Hepatocyte (in vitro differentiated cells): Measurements from ENCODE around the gene RPH3AL. TPM values are rescaled to one million over a fixed set of nuclear protein-coding genes. Genes with fewer than 3 reads are reported as not detected.

Source experiments
- DNase-seq: peaks from one replicate; pipeline ENCODE4 v3.0.0-alpha.2; 2016; ENCODE audit warnings: low spot score
- H2AFZ ChIP-seq: fragments of 200-600 bp; sonication (generic); 2 replicates; pipeline ENCODE4 v1.6.0; 2016; ENCODE audit warnings: antibody characterized with exemption, mild to moderate bottlenecking
- H3K27ac ChIP-seq: fragments of 200-600 bp; sonication (generic); 2 replicates; pipeline ENCODE4 v1.5.1; 2016; ENCODE audit warnings: mild to moderate bottlenecking
- H3K27me3 ChIP-seq: fragments of 200-600 bp; sonication (generic); 2 replicates; pipeline ENCODE4 v1.6.1; 2016
- H3K36me3 ChIP-seq: fragments of 200-600 bp; sonication (generic); replicated peaks from 2 replicates; pipeline ENCODE4 v1.5.1; 2016; ENCODE audit warnings: low read depth; ENCODE audit not compliant: insufficient read depth
- H3K4me1 ChIP-seq: fragments of 200-600 bp; sonication (generic); 2 replicates; pipeline ENCODE4 v1.5.1; 2016; ENCODE audit warnings: mild to moderate bottlenecking, moderate library complexity; ENCODE audit not compliant: insufficient read depth
- H3K4me2 ChIP-seq: fragments of 200-600 bp; sonication (generic); 2 replicates; pipeline ENCODE4 v1.6.0; 2016
- H3K4me3 ChIP-seq: fragments of 200-600 bp; sonication (generic); 2 replicates; pipeline ENCODE4 v1.5.1; 2016; ENCODE audit warnings: mild to moderate bottlenecking
- H3K79me2 ChIP-seq: fragments of 200-600 bp; sonication (generic); 2 replicates; pipeline ENCODE4 v1.6.0; 2017; ENCODE audit warnings: mild to moderate bottlenecking
- H3K9me2 ChIP-seq: fragments of 200-600 bp; sonication (generic); replicated peaks from 2 replicates; pipeline ENCODE4 v1.6.0; 2017; ENCODE audit warnings: mild to moderate bottlenecking; ENCODE audit not compliant: insufficient read depth
- H3K9me3 ChIP-seq: fragments of 200-600 bp; sonication (generic); 2 replicates; pipeline ENCODE4 v1.5.1; 2016; ENCODE audit warnings: low read depth, mild to moderate bottlenecking
- H4K20me1 ChIP-seq: fragments of 200-600 bp; sonication (generic); 2 replicates; pipeline ENCODE4 v1.6.0; 2016; ENCODE audit warnings: mild to moderate bottlenecking; ENCODE audit not compliant: insufficient read depth, poor library complexity, severe bottlenecking
- EZH2 ChIP-seq: fragments of 200-600 bp; sonication (generic); IDR thresholded peaks from 2 replicates; pipeline ENCODE4 v1.6.1; 2016; ENCODE audit warnings: antibody characterized with exemption, mild to moderate bottlenecking, borderline replicate concordance
- EZH2phosphoT487 ChIP-seq: fragments of 200-600 bp; sonication (generic); IDR thresholded peaks from one replicate; pipeline ENCODE4 v1.6.1; 2018; ENCODE audit warnings: antibody characterized with exemption, mild to moderate bottlenecking, low read depth, moderate library complexity; ENCODE audit not compliant: unreplicated experiment, severe bottlenecking
- WGBS: methylation state at CpG from one replicate; pipeline ENCODE4 v1.1.6; 2016; ENCODE audit warnings: low lambda C conversion rate; ENCODE audit errors: missing lambda C conversion rate; 5-methylcytosine and 5-hydroxymethylcytosine counted together
- polyA plus RNA-seq: library from polyadenylated mRNA; unstranded; fragments of >200 nt; fragmentation: Nextera tagmentation; extraction: Ambion mirVana; gene quantifications from 2 replicates; pipeline ENCODE4 v1.2.1, GENCODE V29; 2016
- total RNA-seq: library from RNA; depleted of rRNA; stranded (reverse); fragments of >200 nt; gene quantifications from 2 replicates; pipeline ENCODE4 v1.2.3, GENCODE V29; 2014
- TF ChIP-seq, protein P1 (sequence below): fragments of 200-600 bp; sonication (generic); IDR thresholded peaks from 2 replicates; pipeline ENCODE4 v1.5.1; 2016; ENCODE audit warnings: antibody characterized with exemption, mild to moderate bottlenecking; ENCODE audit not compliant: poor library complexity

The RPH3AL gene
- total and polyA plus RNA-seq, 2 experiments from 2014 or later = 7.0 to 7.6 TPM

DNA sequence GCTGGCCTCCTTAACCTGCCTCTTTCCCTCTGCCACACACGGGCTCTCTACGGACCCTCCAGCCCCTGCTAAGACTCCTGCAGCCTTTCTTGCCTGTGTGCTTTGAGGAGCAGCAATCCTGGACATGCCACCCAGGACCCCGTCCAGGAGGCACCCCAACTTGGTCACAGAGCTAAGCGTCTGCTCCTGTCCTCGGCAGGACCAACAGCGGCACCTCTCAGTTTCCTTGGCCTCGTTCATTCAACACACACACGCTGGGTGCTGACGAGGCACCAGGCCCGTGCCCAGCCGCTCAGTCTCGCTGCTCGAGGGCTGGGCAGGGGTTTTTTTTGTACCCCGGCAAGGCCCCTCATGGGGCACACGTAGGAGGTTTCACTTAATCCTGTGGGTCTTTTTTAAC is 15.2 kb downstream of the RPH3AL start:
- no peak for DNase-seq
- Histone ChIP-seq H3K9me3 (no peaks in the 10 kb centered on the region), H3K9me2 (no peaks in the 10 kb centered on the region), H4K20me1 (no peaks in the 10 kb centered on the region), H3K4me3 (no peak overlapping the region), H3K79me2 (no peaks in the 10 kb centered on the region), H2AFZ (no peak overlapping the region), H3K4me2 (no peak overlapping the region), H3K36me3 (no peaks in the 10 kb centered on the region), H3K4me1 (peaks cover 18% of the 10 kb centered on the region), H3K27me3 (no peaks in the 10 kb centered on the region), H3K27ac (no peak overlapping the region)
- 96% methylated on average over 15 of the region's 15 CpGs for WGBS
- TF ChIP-seq, protein P1, sequence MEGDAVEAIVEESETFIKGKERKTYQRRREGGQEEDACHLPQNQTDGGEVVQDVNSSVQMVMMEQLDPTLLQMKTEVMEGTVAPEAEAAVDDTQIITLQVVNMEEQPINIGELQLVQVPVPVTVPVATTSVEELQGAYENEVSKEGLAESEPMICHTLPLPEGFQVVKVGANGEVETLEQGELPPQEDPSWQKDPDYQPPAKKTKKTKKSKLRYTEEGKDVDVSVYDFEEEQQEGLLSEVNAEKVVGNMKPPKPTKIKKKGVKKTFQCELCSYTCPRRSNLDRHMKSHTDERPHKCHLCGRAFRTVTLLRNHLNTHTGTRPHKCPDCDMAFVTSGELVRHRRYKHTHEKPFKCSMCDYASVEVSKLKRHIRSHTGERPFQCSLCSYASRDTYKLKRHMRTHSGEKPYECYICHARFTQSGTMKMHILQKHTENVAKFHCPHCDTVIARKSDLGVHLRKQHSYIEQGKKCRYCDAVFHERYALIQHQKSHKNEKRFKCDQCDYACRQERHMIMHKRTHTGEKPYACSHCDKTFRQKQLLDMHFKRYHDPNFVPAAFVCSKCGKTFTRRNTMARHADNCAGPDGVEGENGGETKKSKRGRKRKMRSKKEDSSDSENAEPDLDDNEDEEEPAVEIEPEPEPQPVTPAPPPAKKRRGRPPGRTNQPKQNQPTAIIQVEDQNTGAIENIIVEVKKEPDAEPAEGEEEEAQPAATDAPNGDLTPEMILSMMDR = no peak
- TF ChIP-seq EZH2phosphoT487 (no peak), EZH2 (no peak)

DNA sequence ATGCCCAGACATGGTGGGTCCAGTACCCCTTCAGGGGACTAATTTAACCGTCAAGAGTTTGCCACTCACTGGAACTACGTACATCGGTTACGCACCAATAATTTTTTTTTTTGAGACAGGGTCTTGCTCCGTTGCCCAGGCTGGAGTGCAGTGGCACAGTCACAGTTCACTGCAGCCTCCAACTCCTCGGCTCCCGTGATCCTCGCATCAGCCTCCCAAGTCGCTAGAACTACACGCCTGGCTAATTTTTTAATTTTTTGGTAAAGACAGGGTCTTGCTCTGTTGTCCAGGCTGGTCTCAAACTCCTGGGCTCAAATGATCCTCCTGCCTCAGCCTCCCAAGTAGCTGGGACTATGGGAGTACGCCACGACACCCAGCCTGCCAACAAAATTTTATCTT is 15.6 kb downstream of the RPH3AL start:
- Histone ChIP-seq H3K9me3 (no peaks in the 10 kb centered on the region), H3K4me1 (peaks cover 22% of the 10 kb centered on the region), H3K27ac (no peak overlapping the region), H3K27me3 (no peaks in the 10 kb centered on the region), H4K20me1 (no peaks in the 10 kb centered on the region), H3K9me2 (no peaks in the 10 kb centered on the region), H3K4me3 (no peak overlapping the region), H3K36me3 (no peaks in the 10 kb centered on the region), H2AFZ (no peak overlapping the region), H3K79me2 (no peaks in the 10 kb centered on the region), H3K4me2 (no peak overlapping the region)
- TF ChIP-seq, protein P1 = no peak
- TF ChIP-seq EZH2phosphoT487 (no peak), EZH2 (no peak)
- WGBS = 97% methylated on average over 12 of the region's 12 CpGs
- DNase-seq = no peak

DNA sequence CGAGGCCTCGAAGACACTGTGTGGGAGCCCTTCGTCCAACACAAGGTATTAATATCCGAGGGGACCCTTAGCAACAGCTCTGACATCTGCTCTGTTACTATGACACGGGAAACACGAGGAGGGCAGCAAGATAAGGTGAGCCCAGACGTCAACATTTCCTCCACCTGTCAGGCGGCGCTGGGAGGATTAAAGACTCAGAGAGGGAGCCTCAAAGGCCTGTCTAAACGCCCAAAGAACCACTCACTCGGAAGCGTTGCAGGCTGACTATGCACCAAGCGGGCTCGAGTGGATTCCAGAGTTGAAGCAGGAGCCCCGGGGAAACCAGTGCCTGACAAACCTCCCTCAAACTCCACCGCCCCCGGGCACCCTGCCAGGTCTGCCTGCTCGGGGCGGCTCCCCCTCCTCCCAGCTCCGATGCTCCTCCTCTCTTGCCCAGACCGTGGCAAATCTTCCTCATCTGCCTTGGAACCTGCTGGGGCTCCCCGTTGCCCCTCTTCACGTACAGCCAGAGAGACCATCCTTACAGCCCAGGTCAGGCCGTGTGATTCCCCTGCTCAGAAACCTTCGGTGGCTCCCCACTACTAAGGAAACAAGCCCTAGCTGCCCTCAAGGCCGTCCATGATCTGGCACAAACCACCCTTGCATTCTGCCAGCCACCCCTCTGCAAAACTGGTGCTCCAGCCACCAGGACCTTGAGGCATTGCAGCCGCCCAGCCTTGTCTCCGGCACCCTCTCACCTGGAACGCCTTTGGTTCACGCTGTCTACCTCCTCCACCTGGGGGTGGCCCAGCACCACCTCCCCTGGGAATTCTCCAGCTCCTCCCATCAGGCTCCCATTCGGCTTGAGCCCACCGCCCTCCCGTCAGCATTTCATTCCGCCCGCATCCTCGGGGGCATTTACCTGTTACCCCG is 16.2 kb downstream of the RPH3AL start:
- no peaks in the 10 kb centered on the region for H3K9me2 ChIP-seq
- no peak overlapping the region for H3K4me3 ChIP-seq
- H3K36me3 ChIP-seq = no peaks in the 10 kb centered on the region
- no peak overlapping the region for H2AFZ ChIP-seq
- TF ChIP-seq, protein P1 = no peak
- TF ChIP-seq EZH2 = no peak
- no peak for TF ChIP-seq EZH2phosphoT487
- H3K4me1 ChIP-seq = peaks cover 22% of the 10 kb centered on the region
- H3K4me2 ChIP-seq = no peak overlapping the region
- no peaks in the 10 kb centered on the region for H3K27me3 ChIP-seq
- no peak overlapping the region for H3K27ac ChIP-seq
- H4K20me1 ChIP-seq = no peaks in the 10 kb centered on the region
- no peak for DNase-seq
- 65% methylated on average over 37 of the region's 37 CpGs for WGBS
- no peaks in the 10 kb centered on the region for H3K79me2 ChIP-seq
- no peaks in the 10 kb centered on the region for H3K9me3 ChIP-seq
